ENCODE measurements around the gene CBLL1. TPM values are rescaled to one million over a fixed set of nuclear protein-coding genes. Genes with fewer than 3 reads are reported as not detected.

CBLL1 gene
- total RNA-seq, 1 experiment from 2014 or later = 35.0 TPM

DNA sequence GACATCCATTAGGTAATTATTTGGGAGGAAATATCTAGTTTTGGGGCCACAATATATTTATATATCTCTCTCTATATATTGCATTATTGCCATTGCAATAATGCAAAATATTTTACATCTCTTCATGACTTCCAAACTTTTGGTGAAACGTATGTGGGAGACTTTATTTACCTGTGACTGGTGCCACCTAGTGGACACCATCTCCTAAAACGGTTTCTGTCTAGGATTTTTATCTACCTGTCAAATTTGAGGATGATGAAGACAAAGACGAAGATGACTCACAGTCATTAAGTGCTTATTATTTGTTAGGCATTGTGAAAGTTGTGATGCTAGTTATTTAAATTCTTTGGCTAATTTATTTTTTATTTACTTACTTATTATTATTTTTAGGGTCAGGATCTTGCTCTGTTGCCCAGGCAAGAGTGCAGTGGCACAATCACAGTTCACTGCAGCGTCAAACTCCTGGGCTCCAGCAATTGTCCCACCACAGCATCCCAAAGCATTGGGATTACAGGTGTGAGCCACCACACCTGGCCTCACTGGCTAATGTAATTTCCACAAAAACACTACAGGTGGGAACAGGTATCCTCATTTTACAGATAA lies 18.7 kb upstream of the CBLL1 start:
- Histone ChIP-seq H2AFZ (ENCODE audit: low read depth, low read length, poor library complexity, severe bottlenecking) (peak overlapping the region; percentile 38), H4K20me1 (ENCODE audit: insufficient read depth) (no peaks in the 10 kb centered on the region), H3K27me3 (ENCODE audit: insufficient read depth, low read length) (peaks cover 8% of the 10 kb centered on the region; the same call in 1 of the 2 replicates), H3K9me3 (ENCODE audit: control insufficient read depth in 1 of 2, insufficient read depth in 1 of 2, low read depth in 1 of 2, low read length in 2 of 2) (no peaks in the 10 kb centered on the region), H3K9me2 (ENCODE audit: insufficient read depth) (no peaks in the 10 kb centered on the region), H3K4me1 (ENCODE audit: control insufficient read depth in 1 of 2, insufficient read depth in 2 of 2, low read length in 2 of 2) (no peaks in the 10 kb centered on the region), H3K36me3 (ENCODE audit: control insufficient read depth in 1 of 2, insufficient read depth in 2 of 2, low read length in 2 of 2) (no peaks in the 10 kb centered on the region), H3K27ac (ENCODE audit: low read depth, low read length) (no peak overlapping the region), H3K4me2 (ENCODE audit: low read length) (no peak overlapping the region), H3K4me3 (replicated peaks in 1 of 2; ENCODE audit: low read depth in 1 of 2, low read length in 2 of 2) (no peak overlapping the region), H3K79me2 (ENCODE audit: insufficient read depth, low read length) (no peaks in the 10 kb centered on the region), H3K9ac (ENCODE audit: low read length) (no peak overlapping the region)
- POLR2A ChIA-PET = no interaction called here
- TF ChIP-seq ZFX (IDR thresholded peaks at IDR 0.05) (no peak), RAD21 (IDR thresholded peaks at IDR 0.05; ENCODE audit: low read depth) (peak; percentile 82), CTCF (IDR thresholded peaks at IDR 0.05 in 2 of 3, conservative IDR thresholded peaks at IDR 0.05 in 1 of 3; ENCODE audit: borderline replicate concordance in 1 of 3, insufficient read depth in 1 of 3, low read depth in 2 of 3, low read length in 2 of 3) (peak; percentile 58 to 78 (median 75))
- DNase-seq (ENCODE audit: low read depth, low spot score) (peak; percentile 49), ATAC-seq (0 out of 2 replicates have a peak, but pooled peaks have one; percentile 42)
- CTCF ChIA-PET = interaction anchor here (0.8 to 3.3 kb wide), 3 partner anchors 150 to 262 kb away, joined by 3 to 15 read pairs (median 6); no protein-coding TSS in a partner anchor
- RAD21 ChIA-PET (ENCODE audit: low non-redundant PET in 1 of 2, low total read pairs in 2 of 2, uncharacterized antibody in 2 of 2, unreplicated experiment in 2 of 2) = no interaction called here
- intact Hi-C loops (cut with micrococcal nuclease) = loop anchor here (1.0 to 10.0 kb wide), 6 partner anchors 140 to 930 kb away; partner anchors contain the start of gene BCAP29
- no TSS peak for BruUV-seq (replicated peaks)

DNA sequence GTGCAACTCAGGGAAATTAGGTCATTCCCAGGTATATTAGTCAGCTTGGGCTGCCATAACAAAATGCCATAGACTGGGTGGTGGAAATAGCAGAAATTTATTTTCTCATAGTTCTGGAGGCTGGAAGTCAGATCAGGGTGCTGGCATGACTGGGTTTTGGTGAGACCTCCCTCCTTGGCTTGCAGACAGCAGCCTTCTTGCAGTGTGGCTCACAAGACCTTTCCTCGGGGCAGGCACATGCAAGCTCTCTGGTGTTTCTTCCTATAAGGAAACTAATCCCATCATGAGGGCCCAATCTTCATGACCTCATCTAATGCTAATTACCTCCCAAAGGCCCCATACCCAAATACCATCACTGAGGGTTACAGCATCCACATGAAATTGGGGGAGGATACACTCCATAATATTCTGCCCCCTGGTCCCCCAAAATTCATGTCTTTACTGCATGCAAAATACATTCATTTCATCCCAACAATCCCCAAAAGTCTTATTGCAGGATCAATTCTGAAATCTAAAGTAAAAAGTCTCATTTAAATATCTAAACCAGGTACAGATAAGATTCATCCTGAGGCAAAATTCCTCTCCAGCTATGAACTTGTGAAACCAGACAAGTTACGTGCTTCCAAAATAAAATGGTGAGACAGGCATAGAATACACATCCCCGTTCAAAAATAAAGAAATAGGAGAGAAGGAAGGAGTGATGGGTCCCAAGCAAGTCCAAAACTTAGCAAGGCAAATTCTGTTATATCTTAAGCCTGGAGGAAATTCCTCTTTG lies 17.4 kb upstream of the CBLL1 start:
- Histone ChIP-seq H3K4me1 (ENCODE audit: control insufficient read depth in 1 of 2, insufficient read depth in 2 of 2, low read length in 2 of 2) (no peaks in the 10 kb centered on the region), H3K79me2 (ENCODE audit: insufficient read depth, low read length) (no peaks in the 10 kb centered on the region), H3K36me3 (ENCODE audit: control insufficient read depth in 1 of 2, insufficient read depth in 2 of 2, low read length in 2 of 2) (no peaks in the 10 kb centered on the region), H3K27me3 (ENCODE audit: insufficient read depth, low read length) (peaks cover 8% of the 10 kb centered on the region; the same call in 1 of the 2 replicates), H3K9me3 (ENCODE audit: control insufficient read depth in 1 of 2, insufficient read depth in 1 of 2, low read depth in 1 of 2, low read length in 2 of 2) (no peaks in the 10 kb centered on the region), H3K4me2 (ENCODE audit: low read length) (no peak overlapping the region), H3K9me2 (ENCODE audit: insufficient read depth) (no peaks in the 10 kb centered on the region), H2AFZ (ENCODE audit: low read depth, low read length, poor library complexity, severe bottlenecking) (no peak overlapping the region), H3K4me3 (replicated peaks in 1 of 2; ENCODE audit: low read depth in 1 of 2, low read length in 2 of 2) (no peak overlapping the region), H3K27ac (ENCODE audit: low read depth, low read length) (no peak overlapping the region), H4K20me1 (ENCODE audit: insufficient read depth) (no peaks in the 10 kb centered on the region), H3K9ac (ENCODE audit: low read length) (no peak overlapping the region)
- POLR2A ChIA-PET = no interaction called here
- DNase-seq (ENCODE audit: low read depth, low spot score) = no peak
- intact Hi-C loops (cut with micrococcal nuclease) = loop anchor here (5.0 to 10.0 kb wide), 4 partner anchors 142 to 932 kb away; partner anchors contain the start of gene BCAP29
- ATAC-seq = no peak
- RAD21 ChIA-PET (ENCODE audit: low non-redundant PET in 1 of 2, low total read pairs in 2 of 2, uncharacterized antibody in 2 of 2, unreplicated experiment in 2 of 2) = no interaction called here
- BruUV-seq (replicated peaks) = no TSS peak
- CTCF ChIA-PET = interaction anchor here (0.9 to 3.3 kb wide), 3 partner anchors 17 to 577 kb away, joined by 3 to 15 read pairs (median 5); partner anchors contain the start of gene CBLL1
- TF ChIP-seq ATF3 (IDR thresholded peaks at IDR 0.05) = no peak
- no peak for TF ChIP-seq SP1 (IDR thresholded peaks at IDR 0.05; ENCODE audit: low read depth)
- TF ChIP-seq ZNF274 (IDR thresholded peaks at IDR 0.05; ENCODE audit: low read depth, low read length) = no peak
- no peak for TF ChIP-seq CBX3 (IDR thresholded peaks at IDR 0.05; ENCODE audit: low read depth)
- no peak for TF ChIP-seq MAX (IDR thresholded peaks at IDR 0.05)
- no peak for TF ChIP-seq POLR2A (IDR thresholded peaks at IDR 0.05; ENCODE audit: borderline replicate concordance, extremely low read depth, insufficient read depth, insufficient read length)
- TF ChIP-seq EGR1 (IDR thresholded peaks at IDR 0.05; ENCODE audit: low read depth) = no peak
- TF ChIP-seq ELF1 (IDR thresholded peaks at IDR 0.05; ENCODE audit: borderline replicate concordance, low read depth) = no peak
- no peak for TF ChIP-seq EZH2phosphoT487 (IDR thresholded peaks at IDR 0.05; ENCODE audit: borderline replicate concordance)
- no peak for TF ChIP-seq JUND (IDR thresholded peaks at IDR 0.05)
- no peak for TF ChIP-seq ZFX (IDR thresholded peaks at IDR 0.05)
